GM19372 (cell line): ENCODE measurements around the gene MYH7B.

Source experiments
- ATAC-seq: cut with Tn5 transposase; IDR thresholded peaks from one replicate; pipeline ENCODE4 v1.9.1; 2021; ENCODE audit warnings: mild to moderate bottlenecking, low read depth, moderate library complexity; ENCODE audit not compliant: unreplicated experiment

MYH7B gene

DNA sequence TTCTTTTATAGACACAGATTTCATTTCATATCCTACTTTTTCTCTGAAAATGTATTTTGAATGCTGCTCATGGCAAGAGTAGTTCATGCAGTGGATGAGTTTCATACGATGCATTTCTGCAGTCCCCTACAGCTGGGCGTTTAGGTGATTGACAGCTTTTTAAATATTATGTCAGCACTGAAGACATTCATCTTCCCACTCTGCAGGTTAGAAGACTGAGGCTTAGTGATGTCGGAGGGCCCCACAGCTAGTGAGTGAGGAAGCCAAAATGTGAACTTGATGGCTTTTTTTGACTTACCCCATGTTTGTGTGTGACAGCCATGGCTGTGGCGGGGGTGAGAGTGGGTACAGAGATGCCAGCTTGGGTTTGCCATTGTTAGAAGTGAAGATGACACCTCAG, 33.5 kb downstream of the MYH7B start:
- ATAC-seq, result no peak

DNA sequence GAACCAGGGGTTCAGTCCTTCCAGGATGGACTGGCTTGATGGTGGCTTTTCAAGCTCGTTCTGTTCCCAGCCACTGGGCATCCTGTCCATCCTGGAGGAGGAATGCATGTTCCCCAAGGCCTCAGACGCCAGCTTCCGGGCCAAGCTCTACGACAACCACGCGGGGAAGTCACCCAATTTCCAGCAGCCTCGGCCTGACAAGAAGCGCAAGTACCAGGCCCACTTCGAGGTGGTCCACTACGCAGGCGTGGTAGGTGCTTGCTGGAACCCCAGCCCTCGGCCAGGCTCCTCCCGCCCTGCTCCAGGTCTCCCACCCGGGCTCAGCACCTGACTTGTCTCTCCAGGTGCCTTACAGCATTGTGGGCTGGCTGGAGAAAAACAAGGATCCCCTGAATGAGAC, 34.0 kb downstream of the MYH7B start:
- no peak for ATAC-seq

DNA sequence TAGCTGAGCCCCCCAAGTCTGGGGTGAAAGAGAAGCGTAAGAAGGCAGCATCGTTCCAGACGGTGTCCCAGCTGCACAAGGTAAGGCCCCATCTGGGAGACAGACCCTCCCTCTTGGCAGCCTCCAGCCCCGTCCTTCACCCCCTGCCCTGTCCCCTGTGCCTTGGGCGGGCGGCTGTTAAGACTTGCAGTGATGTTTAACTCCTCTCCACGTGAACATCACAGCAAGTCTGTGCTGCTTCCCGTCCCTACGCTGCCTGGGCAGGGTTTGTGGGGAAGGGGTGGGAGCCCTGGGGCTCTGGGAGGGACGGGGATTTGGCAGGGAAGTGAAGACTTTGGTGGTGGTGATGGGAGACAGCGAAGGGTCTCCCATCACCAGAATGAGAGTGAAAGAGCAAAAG, 34.6 kb downstream of the MYH7B start:
- ATAC-seq, result no peak

DNA sequence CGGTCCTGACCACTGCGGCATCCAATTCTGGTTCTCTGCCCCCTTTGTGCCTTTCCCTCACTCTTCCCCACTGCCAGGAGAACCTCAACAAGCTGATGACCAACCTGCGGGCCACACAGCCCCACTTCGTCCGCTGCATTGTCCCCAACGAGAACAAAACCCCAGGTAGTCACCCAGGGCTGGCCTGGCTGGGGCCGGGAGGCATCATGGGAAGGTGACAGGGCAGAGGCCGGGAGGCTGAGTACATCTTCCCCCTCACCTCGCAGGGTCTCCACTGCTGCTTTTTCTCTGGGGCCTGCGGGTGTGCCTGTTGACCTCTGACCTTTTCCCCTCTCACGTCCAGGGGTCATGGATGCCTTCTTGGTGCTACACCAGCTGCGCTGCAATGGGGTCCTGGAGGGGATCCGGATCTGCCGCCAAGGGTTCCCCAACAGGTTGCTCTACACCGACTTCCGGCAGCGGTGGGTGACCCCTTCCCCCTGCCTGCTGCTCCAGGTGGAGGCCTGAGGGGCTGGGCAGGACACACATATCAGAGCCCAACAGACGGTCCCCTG, 35.1 kb downstream of the MYH7B start:
- no peak for ATAC-seq

DNA sequence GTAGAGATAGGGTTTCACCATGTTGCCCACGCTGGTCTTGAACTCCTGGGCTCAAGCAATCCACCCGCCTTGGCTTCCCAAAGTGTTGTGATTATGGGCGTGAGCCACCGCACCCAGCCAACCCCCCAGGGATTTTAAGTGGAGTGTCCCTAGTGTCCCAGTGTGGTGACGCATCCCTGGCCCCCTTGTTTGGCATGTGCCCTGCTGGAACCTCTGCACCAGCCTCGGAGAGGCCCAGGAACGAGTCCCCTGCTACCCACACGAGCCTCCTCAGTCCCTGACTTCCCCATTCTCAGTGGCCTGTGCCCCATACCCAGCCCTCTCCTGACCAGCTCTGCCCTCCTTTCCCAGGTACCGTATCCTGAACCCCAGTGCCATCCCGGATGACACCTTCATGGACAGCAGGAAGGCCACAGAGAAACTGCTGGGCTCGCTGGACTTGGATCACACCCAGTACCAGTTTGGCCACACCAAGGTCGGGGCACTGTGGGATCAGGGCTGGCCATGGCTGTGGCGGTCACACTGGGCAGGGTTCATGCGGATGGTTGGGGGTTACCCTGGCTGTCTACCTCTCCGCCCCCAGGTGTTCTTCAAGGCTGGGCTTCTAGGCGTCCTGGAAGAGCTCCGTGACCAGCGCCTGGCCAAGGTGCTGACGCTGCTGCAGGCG, 37.2 kb downstream of the MYH7B start:
- no peak for ATAC-seq

DNA sequence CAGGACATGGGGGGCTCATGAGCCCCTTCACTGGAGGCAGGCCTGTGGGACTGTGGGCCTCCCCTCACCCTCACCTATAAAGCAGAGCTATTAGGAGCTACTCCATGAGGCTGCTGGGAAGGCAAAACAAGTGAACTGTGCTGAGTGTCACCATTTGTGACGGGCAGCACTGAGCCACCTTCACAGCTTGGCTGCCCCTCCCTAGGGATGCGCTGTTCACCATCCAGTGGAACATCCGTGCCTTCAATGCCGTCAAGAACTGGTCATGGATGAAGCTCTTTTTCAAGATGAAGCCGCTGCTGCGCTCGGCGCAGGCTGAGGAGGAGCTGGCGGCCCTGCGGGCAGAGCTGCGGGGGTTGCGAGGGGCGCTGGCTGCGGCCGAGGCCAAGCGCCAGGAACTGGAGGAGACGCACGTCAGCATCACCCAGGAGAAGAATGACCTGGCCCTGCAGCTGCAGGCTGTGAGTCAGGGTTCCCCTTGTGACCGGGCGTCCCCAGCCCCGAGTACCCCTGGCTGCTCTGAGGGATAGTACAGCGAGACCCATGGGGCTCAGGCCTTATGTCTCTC, 38.4 kb downstream of the MYH7B start:
- ATAC-seq, result no peak

DNA sequence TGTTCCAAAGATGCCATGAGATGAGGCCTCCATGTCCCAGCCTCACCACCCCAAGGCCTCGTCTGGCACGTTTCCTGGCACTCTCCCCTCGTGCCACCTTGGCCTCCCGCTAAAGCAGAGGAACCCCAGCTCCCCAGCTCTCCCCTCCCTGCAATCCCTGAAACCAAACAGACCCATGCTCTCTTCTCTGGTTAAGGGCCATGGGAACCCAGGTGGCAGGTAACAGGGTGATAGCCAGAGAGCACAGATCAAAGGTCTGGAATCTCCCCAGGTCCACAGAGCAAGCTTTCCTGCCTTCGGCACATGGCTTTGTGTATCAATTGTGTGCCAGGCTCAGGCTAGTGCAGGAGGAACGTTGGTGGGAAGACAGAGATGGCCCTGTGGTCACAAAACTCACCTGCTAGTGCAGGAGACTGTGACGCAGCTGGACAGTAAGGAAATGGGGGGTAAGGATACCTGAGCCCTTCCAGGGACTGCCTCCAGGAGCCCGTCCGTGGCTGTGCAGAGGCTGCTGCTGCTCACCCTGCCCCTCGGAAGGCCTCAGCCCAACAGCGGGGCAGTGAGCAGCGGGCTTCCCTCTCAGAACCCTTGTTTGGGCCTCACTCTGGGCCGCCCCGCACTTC, 39.0 kb downstream of the MYH7B start:
- ATAC-seq, result no peak

DNA sequence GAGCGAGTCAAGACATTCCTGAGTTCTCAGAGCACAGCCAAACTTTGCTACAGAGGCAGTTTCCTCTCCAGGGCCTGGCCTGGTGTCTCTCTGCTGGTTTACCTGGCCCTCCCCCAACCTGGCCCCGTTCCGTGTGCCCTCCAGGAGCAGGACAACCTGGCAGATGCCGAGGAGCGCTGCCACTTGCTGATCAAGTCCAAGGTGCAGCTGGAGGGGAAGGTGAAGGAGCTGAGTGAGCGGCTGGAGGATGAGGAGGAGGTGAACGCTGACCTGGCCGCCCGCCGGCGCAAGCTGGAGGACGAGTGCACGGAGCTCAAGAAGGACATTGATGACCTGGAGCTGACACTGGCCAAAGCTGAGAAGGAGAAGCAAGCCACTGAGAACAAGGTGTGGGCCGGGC, 39.5 kb downstream of the MYH7B start:
- ATAC-seq, result no peak

DNA sequence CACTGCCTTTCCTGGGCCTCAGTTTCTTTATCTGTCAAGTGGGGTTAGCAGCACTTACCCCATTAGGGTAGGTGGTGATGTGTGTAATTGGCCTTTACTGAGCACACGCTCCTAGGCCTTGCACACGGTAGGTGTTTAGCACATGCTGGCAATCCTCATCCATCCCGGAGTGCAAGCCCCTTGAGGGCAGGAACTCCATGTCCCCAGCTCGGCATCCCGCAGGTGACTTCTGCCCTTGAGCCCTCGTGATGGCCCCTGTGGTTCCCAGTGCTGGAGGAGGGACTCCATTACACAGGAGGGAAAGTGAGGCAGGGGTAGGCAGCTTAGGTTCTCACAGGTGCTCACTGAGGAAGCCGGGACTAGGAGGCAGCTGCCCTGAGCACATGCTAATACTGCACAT, 40.0 kb downstream of the MYH7B start:
- no peak for ATAC-seq

DNA sequence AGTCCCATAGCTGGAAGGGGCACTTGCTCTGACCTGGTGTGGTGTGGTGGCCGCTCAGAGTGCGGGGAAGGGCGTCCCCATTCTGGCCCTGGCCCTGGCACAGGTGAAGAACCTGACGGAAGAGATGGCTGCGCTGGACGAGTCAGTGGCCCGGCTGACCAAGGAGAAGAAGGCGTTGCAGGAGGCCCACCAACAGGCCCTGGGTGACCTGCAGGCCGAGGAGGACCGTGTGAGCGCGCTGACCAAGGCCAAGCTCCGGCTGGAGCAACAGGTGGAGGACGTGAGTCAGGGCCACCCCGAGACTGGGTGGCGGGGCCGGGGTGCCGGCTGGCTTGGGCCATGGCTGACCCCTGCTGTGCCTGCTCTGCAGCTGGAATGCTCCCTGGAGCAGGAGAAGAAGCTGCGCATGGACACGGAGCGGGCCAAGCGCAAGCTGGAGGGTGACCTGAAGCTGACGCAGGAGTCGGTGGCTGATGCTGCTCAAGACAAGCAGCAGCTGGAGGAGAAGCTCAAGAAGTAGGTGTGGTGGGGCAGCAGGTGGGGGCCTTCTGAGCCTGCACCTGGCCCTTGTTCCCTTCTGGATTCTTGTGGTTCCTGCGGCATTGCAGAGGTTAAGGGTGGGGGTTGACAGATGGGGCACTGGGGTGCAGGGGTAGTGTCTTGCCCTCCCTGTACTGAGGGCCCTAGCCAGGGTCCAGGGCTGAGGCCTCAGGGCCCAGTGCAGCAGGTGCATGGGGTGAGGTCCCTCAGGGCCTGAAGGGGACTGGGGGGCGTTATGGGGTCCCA, 40.8 kb downstream of the MYH7B start:
- no peak for ATAC-seq

DNA sequence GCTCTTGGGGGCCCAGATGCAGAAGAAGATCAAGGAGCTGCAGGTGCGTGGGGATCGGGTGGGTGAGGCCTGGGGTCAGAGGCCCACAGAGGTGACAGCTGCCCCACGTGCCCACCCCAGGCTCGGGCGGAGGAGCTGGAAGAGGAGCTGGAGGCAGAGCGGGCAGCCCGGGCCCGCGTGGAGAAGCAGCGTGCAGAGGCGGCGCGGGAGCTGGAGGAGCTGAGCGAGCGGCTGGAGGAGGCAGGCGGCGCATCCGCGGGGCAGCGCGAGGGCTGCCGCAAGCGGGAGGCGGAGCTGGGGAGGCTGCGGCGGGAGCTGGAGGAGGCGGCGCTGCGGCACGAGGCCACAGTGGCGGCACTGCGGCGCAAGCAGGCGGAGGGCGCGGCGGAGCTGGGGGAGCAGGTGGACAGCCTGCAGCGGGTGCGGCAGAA, 41.5 kb downstream of the MYH7B start:
- no peak for ATAC-seq

DNA sequence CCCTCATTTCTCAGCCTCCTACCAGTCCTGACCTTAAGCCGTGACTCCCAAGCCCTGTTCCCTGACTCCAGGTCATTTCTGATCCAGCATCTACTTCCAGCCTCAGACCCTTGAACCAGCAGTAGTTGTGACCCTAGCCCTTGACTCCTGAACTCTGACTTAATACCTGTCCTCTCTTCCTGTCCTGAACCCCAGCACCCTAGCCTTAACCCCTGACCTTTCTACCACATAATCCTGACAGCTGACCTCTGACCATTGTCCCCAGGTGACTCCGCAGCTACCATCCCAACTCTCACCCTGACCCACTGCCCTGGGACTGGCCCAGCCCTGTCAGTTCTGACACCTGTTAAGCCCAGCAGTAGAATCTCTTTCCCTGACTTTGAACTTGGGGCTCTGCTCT, 42.1 kb downstream of the MYH7B start:
- no peak for ATAC-seq

DNA sequence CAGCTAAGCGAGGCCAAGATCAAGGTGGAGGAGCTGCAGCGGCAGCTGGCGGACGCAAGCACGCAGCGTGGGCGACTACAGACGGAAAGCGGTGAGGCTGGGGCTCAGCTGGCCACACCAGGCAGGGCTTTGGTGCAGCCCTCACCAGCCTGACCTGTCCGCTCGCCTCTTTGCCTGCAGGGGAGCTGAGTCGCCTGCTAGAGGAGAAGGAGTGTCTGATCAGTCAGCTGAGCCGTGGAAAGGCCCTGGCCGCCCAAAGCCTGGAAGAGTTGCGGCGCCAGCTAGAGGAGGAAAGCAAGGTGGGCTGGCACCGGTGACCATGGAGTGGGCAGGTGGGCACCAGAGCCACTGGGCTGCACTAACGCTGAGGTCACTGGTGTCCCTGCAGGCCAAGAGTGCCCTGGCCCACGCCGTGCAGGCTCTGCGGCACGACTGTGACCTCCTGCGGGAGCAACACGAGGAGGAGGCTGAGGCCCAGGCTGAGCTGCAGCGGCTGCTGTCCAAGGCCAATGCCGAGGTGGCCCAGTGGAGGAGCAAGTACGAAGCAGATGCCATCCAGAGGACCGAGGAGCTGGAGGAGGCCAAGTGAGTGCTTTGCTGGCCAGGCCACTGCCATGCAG, 42.8 kb downstream of the MYH7B start:
- no peak for ATAC-seq

DNA sequence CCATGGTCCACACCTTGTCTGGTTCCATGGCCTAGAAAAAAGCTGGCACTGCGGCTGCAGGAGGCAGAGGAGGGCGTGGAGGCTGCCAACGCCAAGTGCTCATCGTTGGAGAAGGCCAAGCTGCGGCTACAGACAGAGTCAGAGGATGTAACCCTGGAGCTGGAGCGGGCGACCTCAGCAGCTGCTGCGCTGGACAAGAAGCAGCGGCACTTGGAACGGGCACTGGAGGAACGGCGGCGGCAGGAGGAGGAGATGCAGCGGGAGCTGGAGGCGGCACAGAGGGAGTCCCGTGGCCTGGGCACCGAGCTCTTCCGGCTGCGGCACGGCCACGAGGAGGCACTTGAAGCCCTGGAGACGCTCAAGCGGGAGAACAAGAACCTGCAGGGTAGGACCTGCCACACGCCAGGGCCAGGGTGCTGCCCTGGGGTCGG, 43.4 kb downstream of the MYH7B start:
- ATAC-seq, result no peak

DNA sequence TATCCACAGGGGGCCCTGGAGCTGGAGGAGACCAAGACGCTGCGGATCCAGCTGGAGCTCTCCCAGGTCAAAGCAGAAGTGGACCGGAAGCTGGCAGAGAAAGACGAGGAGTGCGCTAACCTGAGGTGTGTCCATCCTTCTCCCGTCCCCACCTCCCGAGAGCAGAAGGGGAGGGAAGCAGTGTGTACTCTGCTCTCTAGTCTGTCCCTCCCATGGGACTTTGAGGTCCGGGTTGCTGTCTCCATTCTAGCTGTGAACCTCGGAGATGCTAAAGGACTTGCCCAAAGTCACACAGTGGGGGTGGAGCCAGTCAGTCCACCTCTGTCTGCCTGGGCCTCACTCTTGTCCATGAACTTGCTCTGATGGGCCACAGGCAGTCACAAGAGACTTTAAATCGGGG, 44.1 kb downstream of the MYH7B start:
- no peak for ATAC-seq

DNA sequence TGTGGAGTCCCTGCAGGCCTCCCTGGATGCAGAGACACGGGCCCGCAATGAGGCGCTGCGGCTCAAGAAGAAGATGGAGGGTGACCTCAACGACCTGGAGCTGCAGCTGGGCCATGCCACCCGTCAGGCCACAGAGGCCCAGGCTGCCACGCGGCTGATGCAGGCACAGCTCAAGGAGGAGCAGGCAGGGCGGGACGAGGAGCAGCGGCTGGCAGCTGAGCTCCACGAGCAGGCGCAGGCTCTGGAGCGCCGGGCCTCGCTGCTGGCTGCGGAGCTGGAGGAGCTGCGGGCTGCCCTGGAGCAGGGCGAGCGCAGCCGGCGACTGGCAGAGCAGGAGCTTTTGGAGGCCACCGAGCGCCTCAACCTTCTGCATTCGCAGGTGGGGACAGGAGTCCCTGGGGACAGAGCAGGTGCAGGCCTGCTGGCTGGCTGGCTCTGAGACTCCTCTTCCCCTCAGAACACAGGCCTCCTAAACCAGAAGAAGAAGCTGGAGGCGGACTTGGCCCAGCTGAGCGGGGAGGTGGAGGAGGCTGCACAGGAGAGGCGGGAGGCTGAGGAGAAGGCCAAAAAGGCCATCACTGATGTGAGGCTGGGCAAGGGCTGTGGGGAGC, 44.7 kb downstream of the MYH7B start:
- no peak for ATAC-seq

DNA sequence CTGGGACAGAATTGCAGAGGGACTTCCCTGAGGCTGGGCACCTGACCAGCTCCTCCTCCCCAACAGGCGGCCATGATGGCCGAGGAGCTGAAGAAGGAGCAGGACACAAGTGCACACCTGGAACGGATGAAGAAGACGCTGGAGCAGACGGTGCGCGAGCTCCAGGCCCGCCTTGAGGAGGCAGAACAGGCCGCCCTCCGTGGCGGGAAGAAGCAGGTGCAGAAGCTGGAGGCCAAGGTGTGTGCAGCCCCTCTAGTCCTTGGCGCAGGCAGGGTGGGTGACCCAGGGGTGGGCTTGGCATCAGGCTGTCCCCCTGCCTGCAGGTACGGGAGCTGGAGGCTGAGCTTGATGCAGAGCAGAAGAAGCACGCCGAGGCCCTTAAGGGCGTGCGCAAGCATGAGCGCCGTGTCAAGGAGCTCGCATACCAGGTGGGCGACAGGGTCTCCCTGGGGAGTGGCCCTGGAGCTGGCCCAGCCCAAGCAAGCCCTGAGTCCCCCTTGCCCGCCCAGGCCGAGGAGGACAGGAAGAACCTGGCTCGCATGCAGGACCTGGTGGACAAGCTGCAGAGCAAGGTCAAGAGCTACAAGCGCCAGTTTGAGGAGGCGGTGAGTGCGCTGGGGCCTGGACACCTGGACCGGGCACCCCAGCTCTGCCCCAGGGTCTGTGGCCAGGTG, 45.4 kb downstream of the MYH7B start:
- no peak for ATAC-seq

DNA sequence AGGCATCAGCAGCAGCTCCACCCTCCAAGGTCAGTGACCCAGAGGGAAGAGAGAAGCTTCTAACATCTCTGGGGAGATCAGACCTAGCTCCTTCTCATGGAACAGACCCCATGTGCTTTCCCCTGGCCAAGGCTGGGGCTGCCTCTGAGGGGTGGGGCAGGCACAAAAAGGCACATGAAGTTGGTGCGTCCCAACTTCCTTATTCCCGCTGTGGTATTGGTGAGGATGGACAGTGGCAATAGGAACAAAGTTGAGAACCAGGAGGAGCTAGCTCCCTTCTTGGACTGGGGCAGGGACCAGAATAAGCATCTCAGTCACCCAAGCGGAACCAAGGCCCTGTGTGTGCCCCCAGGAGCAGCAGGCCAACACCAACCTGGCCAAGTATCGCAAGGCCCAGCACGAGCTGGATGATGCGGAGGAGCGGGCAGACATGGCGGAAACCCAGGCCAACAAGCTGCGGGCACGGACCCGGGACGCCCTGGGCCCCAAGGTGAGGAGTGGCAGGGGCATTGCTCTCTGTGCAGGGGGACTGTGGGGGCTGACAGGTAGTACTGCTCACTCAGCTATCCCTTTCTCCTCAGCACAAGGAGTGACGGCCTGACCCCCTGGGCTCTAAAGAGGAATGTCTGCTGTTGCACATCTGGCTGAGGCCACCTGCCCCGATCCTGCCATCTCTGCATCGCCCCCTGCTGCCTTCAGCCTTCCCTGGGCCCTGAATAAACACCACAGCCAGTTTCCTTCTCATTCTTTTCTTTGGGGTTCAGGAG, 46.1 kb downstream of the MYH7B start:
- no peak for ATAC-seq
